ENCODE measurements around the gene TRIM75. TPM values are rescaled to one million over a fixed set of nuclear protein-coding genes. Genes with fewer than 3 reads are reported as not detected.

Gene TRIM75
- total and polyA plus RNA-seq, 2 donors (not counting 1 experiment from before 2014, with no cell fraction given), result not detected

DNA sequence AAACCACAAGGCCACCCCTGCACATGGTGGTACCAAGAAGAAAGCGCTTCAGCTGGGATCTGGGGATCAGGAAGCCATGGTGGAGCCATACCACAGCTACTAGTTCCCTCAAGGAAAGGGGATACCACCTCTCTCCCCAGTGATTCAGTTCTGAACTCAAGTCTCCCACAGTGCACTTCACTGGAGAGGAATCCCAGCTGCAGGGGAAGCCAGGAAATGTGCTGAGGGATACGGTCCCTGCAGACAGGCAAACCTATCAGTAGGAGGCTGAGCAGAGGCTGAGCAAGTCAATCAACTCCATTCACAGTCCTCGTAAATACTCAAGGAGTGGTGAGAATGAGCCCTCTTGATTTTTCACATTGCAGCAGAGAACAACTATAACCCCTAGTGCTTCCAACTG, 48.0 kb downstream of the TRIM75 start:
- no peak for DNase-seq (ENCODE audit: low read depth in 2 of 2)
- H3K4me3 ChIP-seq (replicated peaks in 1 of 4; ENCODE audit: control extremely low read depth in 1 of 4, insufficient read depth in 1 of 4, low read depth in 3 of 4, low read length in 4 of 4), result no peak overlapping the region
- no peaks in the 10 kb centered on the region for H3K36me3 ChIP-seq (ENCODE audit: control insufficient read depth, insufficient read depth, low read length)
- H3K9ac ChIP-seq (ENCODE audit: insufficient read depth, low read length), result no peak overlapping the region
- TF ChIP-seq, protein P1, sequence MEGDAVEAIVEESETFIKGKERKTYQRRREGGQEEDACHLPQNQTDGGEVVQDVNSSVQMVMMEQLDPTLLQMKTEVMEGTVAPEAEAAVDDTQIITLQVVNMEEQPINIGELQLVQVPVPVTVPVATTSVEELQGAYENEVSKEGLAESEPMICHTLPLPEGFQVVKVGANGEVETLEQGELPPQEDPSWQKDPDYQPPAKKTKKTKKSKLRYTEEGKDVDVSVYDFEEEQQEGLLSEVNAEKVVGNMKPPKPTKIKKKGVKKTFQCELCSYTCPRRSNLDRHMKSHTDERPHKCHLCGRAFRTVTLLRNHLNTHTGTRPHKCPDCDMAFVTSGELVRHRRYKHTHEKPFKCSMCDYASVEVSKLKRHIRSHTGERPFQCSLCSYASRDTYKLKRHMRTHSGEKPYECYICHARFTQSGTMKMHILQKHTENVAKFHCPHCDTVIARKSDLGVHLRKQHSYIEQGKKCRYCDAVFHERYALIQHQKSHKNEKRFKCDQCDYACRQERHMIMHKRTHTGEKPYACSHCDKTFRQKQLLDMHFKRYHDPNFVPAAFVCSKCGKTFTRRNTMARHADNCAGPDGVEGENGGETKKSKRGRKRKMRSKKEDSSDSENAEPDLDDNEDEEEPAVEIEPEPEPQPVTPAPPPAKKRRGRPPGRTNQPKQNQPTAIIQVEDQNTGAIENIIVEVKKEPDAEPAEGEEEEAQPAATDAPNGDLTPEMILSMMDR (conservative IDR thresholded peaks at IDR 0.05 in 1 of 2, IDR thresholded peaks at IDR 0.05 in 1 of 2; ENCODE audit: low read depth in 1 of 2, low read length in 2 of 2), result no peak
- no peak for TF ChIP-seq EZH2 (IDR thresholded peaks at IDR 0.05; ENCODE audit: low read length, missing control alignments)
- no peaks in the 10 kb centered on the region for H3K4me1 ChIP-seq (ENCODE audit: control insufficient read depth, extremely low read depth, insufficient read depth, low read length)
- H2AFZ ChIP-seq (ENCODE audit: low read length), result no peak overlapping the region
- H3K4me2 ChIP-seq (ENCODE audit: extremely low read depth, insufficient read depth, low read length), result no peak overlapping the region
- no peaks in the 10 kb centered on the region for H3K9me3 ChIP-seq (ENCODE audit: control insufficient read depth, insufficient read depth, low read depth, low read length)
- no peaks in the 10 kb centered on the region for H3K79me2 ChIP-seq (ENCODE audit: control insufficient read depth, insufficient read depth, low read length)
- H4K20me1 ChIP-seq (ENCODE audit: control insufficient read depth, extremely low read depth, insufficient read depth, low read length), result no peaks in the 10 kb centered on the region
- H3K27ac ChIP-seq (ENCODE audit: insufficient read depth, low read length), result no peak overlapping the region
- H3K27me3 ChIP-seq (ENCODE audit: control insufficient read depth, insufficient read depth, low read length), result no peaks in the 10 kb centered on the region

GRCh38 chr4:165106518-165106917, 52.9 kb downstream of the TRIM75 start:
- H2AFZ ChIP-seq (ENCODE audit: low read length), result no peak overlapping the region
- H3K4me3 ChIP-seq (replicated peaks in 1 of 4; ENCODE audit: control extremely low read depth in 1 of 4, insufficient read depth in 1 of 4, low read depth in 3 of 4, low read length in 4 of 4), result no peak overlapping the region
- no peaks in the 10 kb centered on the region for H4K20me1 ChIP-seq (ENCODE audit: control insufficient read depth, extremely low read depth, insufficient read depth, low read length)
- no peaks in the 10 kb centered on the region for H3K27me3 ChIP-seq (ENCODE audit: control insufficient read depth, insufficient read depth, low read length)
- H3K4me2 ChIP-seq (ENCODE audit: extremely low read depth, insufficient read depth, low read length), result no peak overlapping the region
- H3K79me2 ChIP-seq (ENCODE audit: control insufficient read depth, insufficient read depth, low read length), result no peaks in the 10 kb centered on the region
- TF ChIP-seq, protein P1 (conservative IDR thresholded peaks at IDR 0.05 in 1 of 2, IDR thresholded peaks at IDR 0.05 in 1 of 2; ENCODE audit: low read depth in 1 of 2, low read length in 2 of 2), result no peak
- TF ChIP-seq EZH2 (IDR thresholded peaks at IDR 0.05; ENCODE audit: low read length, missing control alignments), result no peak
- no peak overlapping the region for H3K9ac ChIP-seq (ENCODE audit: insufficient read depth, low read length)
- no peak overlapping the region for H3K27ac ChIP-seq (ENCODE audit: insufficient read depth, low read length)
- DNase-seq (ENCODE audit: low read depth in 2 of 2), result no peak
- H3K9me3 ChIP-seq (ENCODE audit: control insufficient read depth, insufficient read depth, low read depth, low read length), result no peaks in the 10 kb centered on the region
- H3K4me1 ChIP-seq (ENCODE audit: control insufficient read depth, extremely low read depth, insufficient read depth, low read length), result no peaks in the 10 kb centered on the region
- no peaks in the 10 kb centered on the region for H3K36me3 ChIP-seq (ENCODE audit: control insufficient read depth, insufficient read depth, low read length)

Other genes starting within 250 kb of the TRIM75 start
- gene APELA, start 176.7 kb upstream of the TRIM75 start, total RNA-seq, result not detected in 2 replicates
- not detected in 2 replicates for gene APELA, start 176.7 kb upstream of the TRIM75 start, polyA plus RNA-seq
- 4.5 and 5.4 TPM in 2 replicates for gene TRIM61, start 76.2 kb upstream of the TRIM75 start, total RNA-seq
- 1.1 and 2.5 TPM in 2 replicates for gene TRIM61, start 76.2 kb upstream of the TRIM75 start, polyA plus RNA-seq
- gene TRIM60, start 21.9 kb upstream of the TRIM75 start, total RNA-seq, result not detected in 2 replicates
- gene TRIM60, start 21.9 kb upstream of the TRIM75 start, polyA plus RNA-seq, result not detected in 2 replicates
- 4.1 and 6.9 TPM in 2 replicates for gene TMEM192, start 59.0 kb downstream of the TRIM75 start, total RNA-seq
- gene TMEM192, start 59.0 kb downstream of the TRIM75 start, polyA plus RNA-seq, result 17.0 and 23.7 TPM in 2 replicates
- 23.1 and 26.1 TPM in 2 replicates for gene KLHL2, start 153.7 kb downstream of the TRIM75 start, total RNA-seq
- 13.5 and 14.5 TPM in 2 replicates for gene KLHL2, start 153.7 kb downstream of the TRIM75 start, polyA plus RNA-seq

All from fibroblast of lung (primary cell).